Tongue (tissue), 2 donors: ENCODE data around the gene OVCH2. TPM values are rescaled to one million over a fixed set of nuclear protein-coding genes. Genes with fewer than 3 reads are reported as not detected.

Experiments used
- DNase-seq: peaks from one replicate; pipeline ENCODE4 v3.0.0-alpha.2; 2015
- total RNA-seq: library from RNA; depleted of rRNA; stranded (reverse); fragments of >200 nt; gene quantifications from one replicate; pipeline ENCODE4 v1.2.3, GENCODE V29; 2014

OVCH2 gene
- total RNA-seq, 1 donor from 2014 or later = 1.4 TPM

DNA sequence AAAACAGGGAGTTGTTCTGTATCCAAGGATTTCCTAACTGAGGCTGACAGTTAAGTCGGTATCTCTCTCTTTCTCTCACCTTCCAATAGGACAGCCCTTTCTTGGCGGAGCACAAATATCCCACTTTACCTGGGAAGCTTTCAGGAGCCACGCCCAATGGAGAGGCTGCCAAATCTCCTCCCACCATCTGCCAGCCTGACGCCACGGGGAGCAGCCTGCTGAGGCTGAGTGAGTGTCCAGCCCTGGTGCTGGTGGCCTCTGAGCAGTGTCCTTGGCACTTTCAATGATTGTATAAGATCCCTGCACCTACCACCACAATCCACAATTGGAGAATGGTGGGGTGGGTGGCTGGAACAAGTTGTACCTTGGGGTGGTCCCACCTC is 66.6 kb downstream of the OVCH2 start:
- no peak for DNase-seq

Other genes starting within 250 kb of the OVCH2 start
- gene OLFML1, start 221.0 kb downstream of the OVCH2 start, total RNA-seq = 33.7 TPM
- 70.7 TPM for gene PPFIBP2, start 192.5 kb downstream of the OVCH2 start, total RNA-seq
- 4.9 TPM for gene CYB5R2, start 33.0 kb downstream of the OVCH2 start, total RNA-seq
- not detected for gene OR5P2, start 90.5 kb upstream of the OVCH2 start, total RNA-seq
- gene OR5P3, start 124.4 kb upstream of the OVCH2 start, total RNA-seq = not detected
- not detected for gene OR10A6, start 224.8 kb upstream of the OVCH2 start, total RNA-seq
- not detected for gene OR10A3, start 235.2 kb upstream of the OVCH2 start, total RNA-seq